GM21447 (cell line): Measurements from ENCODE around the gene POU6F1.
A peak's percentile ranks its signal among the peaks of the same experiment; 100 is the strongest.

Experiments
- ATAC-seq: cut with Tn5 transposase; IDR thresholded peaks from one replicate; pipeline ENCODE4 v1.9.1; 2021; ENCODE audit not compliant: unreplicated experiment

POU6F1 gene

DNA sequence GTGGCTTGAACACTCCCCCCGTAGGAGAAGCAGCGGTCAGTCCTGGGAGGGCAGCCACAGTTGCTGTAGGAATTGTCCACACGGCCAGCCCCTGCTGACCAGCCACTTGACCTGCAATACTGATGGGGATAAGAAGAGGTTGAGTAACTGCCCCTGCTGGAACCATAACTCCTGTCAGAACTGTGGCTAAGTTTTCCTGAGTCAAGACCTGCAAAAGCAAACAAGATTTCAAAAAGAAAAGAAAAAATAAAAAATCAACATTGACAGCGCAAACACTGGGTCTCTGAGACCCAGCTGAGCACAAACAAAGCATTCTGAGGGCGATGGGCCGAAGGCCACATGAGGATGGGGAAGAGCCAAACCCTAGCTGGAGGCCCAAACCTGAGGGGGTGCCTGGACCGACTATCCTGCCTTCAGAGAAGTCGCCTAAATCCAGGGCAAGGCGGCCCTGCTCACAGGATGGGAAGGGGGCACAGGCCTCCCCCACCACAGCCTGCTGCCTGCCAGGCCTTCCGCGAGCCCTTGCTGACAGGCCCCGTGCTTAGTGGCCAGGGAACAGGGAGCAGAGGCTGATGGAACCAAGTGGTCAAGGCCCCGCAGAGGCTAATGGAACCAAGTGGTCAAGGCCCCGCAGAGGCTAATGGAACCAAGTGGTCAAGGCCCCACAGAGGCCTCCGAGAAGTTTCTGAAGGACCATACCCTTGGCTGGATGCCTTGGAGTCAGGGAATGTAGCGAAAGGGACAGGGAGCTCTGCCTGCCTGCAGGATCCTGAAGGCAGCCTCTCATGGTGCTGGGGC is 19.1 kb downstream of the POU6F1 start:
- no peak for ATAC-seq

DNA sequence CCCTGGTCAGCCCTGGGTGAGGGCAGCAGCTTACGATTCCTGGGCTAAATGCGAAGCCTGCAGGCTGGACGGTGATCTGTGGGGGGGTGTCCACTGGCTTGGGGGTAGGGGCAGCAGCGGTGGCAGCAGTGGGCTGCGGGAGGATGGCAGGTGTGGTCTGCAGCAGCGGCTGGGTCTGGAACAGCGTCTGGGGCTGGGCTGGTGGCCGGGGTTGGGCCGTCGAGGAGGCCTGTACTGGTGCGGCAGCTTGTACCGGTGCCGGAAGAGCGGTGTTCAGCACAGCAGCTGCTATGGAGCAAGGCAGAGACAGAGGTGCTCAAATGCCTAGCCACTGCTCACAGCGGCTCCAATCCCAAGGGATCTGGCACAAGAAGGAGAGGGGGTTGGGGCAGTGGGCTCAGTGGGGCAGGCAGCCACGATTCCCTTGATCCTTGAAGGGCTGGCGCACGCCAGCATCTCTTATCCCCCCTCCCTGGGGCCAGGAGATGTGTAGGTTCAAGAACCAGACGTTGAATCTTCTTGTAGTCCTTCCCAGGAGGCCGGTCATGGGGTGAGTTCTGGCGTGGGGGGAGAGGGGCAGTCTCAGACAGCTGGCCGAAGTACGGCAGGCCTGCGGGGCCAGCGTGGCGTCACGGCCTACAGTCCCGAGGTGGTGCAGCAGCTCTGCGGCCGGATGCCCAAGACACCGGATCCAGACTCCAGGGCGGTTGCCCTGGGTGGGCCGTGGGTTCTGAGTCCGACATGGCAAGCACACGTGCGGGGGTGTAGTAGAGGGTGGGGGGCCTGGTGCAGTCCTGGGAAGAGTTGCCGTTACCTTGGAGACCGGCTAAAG is 19.9 kb downstream of the POU6F1 start:
- ATAC-seq = no peak

DNA sequence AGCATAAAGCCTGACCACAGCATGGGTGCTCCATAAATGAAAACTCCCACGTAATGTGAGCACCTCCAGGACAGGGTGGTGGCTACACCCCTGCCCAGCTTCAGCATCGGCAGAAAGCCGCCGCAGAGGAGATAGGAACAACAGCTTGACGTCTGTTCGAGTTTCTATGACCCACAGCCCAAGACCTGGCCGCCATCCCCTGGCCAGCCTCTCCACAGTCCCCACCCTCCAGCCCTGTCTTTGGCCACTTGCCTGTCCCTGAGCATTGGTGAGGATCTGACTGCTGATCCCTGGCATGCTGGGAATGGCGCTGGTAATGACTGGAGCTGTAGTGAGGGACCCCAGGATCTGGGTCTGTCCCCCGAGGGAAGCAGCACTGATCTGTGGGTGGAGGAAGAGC is 21.3 kb downstream of the POU6F1 start:
- no peak for ATAC-seq

DNA sequence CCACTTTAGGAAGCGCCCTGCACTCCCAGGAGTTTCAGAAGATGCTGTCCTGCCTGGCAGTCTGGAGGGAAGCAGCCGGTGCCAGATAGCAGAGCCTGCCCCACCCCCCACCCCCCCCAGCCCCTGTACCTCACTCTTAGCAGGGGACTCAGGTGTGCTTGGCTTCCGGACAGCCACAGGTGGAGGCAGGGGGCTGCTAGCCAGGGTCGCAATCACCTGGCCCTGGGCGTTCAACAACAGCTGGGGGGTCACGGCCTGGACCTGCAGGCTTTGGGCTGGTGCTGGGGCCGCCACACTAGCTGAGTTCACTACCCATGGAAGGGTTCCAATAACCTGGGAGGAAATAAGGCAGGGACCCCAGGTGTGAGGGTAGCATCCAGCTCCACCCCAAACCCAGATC is 22.0 kb downstream of the POU6F1 start:
- ATAC-seq = no peak

DNA sequence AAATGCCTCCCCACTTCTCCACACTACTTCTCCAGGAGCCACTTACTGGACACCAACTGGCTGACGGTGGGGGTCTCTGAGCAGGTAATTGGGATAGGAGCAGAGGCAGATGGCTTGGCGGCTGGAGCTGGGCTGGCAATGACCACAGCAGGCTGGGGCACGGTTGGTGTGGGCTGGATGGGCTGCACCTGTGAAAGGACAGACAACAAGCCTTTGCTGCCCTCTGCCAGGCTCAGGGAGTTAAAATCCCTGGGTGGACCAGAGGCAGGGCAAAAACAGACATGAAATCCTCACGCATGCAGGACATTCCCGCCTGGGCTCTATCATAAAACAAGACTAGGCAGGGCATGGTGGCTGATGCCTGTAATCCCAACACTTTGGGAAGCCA is 25.6 kb downstream of the POU6F1 start:
- no peak for ATAC-seq

DNA sequence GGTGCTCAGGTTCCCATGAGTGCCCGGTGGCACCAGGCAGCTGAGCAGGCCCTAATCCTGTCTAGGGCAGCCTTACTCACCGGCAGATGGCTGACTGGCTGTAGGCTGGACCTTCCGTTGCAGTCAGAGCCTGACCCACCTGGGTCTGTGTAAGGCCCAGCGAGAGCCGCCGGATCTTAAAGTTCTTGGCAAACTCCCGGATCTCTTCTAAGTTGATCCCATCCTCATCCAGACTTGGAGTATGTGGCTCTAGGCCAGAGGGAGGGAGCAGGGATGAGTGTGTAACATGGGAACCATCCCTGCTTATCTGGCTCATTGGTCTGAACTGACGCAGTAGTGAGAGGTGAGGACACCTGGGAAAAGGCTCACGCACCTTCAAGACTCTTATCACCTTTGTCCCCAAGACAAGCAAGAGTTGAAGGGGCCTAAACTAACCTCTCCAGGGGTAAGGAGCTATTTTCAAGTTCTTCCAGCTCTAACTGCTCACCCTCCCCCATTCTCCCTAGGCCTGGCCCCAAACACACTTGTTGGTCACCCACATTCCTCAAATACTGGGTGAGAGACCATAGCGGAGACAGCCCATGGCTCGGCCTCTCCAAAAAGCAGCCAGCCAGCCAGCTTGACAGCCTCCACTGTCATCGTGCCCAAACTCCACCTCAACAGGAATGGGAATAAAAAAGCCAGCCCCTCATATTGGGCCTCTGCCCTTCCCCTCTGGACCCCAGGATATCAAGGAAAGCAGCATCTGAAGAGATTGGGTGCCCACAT is 26.2 kb downstream of the POU6F1 start:
- ATAC-seq = no peak

DNA sequence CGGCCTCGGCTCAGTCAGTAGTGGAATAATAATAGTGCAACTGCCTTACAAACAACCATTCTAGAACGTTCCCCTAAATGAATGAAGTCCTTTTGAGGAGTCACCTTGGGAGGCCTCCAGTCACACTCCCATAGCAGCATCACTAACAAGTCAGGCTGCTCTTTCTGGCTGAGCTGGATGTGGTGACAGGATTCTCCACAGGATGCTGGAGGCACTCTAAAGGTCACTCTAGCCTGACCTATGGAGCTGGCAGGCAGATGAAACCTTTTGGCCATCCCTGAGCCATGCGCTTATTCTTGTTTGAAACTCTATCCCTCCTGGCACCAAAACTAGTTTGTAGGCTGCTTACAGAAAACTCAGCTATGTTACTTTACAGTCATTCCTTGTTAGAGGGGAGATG is 27.0 kb downstream of the POU6F1 start:
- no peak for ATAC-seq

DNA sequence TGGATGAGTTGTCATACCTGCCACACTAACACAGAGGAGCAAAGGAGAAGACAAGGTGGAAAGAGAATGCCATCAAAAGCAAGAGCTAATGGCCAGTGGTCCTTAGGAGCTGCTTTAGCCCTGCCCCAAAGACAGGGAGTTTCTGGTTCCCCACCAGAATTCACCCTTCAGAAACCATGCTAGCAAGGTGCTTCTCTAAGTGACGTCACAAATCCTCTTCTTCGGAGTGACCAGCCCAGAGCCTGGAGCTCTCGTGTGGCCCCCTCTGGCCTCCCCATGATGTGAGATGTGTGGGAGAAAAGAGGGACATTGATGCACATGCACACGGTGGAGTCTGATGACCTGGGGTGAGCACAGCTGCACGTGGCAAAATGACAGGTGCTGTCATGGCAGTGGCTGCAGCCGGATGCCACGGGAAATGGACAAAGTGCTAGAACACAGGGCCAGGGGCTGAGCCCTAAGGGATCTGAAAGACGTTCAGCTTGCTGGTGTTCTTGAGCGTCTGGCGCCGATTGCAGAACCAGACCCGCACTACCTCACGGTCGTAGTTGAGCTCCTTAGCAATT is 28.0 kb downstream of the POU6F1 start:
- no peak for ATAC-seq

DNA sequence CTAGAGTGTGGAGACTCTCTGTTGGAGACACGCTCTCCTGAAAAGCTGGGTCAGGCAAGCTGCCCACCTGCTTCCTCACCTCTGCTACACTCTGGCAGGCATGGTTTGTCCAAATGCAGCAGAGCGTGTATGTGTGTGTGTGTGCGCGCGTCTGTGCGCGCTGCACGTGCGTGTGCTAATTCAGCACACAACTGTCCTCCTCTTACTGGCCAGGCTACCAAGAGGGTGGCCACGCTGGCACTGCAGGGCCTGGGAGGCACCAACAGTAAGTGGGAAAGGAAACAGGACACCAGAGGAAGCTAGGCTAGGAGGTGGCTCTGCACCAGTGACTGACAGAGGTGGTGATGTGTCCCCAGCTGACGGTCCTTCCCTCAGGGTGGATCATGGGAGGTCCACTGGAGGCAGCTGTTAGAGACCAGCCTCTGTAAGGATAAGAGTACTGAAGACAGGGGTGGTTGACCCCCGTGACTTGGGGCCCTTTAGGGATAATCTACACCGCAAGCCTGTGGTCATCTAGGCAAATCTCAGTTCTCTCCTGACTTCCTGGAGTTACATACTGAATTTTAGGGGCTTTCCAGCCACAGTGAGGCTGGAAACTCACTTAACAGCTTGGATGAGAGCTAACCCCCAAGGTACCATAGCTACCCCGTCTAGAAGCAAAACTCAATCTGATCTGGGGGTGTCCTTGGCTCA is 29.4 kb downstream of the POU6F1 start:
- ATAC-seq = peak; percentile 65

DNA sequence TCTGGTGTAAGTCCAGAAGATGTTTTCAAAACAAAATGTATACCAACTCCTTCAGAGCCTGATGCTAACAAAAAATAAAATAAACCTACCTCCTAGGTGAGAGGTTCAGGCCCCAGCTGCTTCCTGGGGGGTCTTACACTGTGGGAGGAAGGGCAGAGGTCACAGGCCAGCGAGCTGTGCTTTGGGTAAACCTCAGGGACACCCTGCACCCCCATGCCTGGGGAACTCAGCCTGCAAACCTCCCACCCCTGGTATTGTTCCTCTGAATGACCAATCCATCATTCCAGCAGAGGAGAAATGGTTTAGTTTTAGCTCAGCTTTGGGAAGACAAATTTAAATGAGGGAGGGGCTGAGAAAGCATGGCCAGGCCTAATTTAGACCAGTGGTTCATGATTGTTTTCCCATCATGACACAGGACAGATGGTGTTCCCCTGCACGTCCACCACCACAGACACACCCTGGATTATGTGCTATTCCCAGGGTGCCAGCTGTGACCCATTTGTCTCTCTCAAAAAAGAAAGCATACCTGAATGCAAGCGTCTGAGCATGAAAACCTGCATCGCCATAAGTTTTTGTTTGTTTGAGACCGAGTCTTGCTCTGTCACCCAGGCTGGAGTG is 30.4 kb downstream of the POU6F1 start:
- ATAC-seq = no peak

DNA sequence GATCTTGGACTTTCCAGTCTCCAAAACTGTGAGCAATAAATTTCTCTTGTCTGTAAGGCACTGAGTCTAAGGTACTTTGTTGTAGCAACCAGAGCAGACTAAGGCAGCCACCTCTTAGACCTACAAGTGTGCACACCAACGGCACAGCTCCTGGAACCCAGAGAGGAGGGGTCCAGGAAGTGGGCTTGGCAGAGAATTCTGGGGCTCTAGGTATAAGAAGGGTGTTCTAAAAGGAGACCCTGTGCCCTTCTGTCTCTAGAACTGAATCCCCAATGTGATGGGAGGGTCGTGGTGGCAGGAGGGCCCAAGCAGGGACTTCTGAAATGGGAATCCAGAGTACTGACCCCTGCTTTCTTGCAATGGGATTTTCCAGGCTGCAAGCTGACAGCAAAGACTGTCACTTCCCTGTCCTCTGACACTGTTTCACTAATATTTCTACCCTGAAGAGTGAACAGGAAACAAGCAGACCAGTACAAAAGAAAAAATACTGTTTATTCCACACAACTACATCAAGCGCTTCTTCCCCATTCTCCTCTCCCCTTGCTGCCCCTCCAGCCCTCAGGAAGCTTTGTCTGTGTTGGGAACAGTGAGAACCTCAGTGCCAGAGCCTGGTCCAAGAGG is 31.3 kb downstream of the POU6F1 start:
- ATAC-seq = no peak

DNA sequence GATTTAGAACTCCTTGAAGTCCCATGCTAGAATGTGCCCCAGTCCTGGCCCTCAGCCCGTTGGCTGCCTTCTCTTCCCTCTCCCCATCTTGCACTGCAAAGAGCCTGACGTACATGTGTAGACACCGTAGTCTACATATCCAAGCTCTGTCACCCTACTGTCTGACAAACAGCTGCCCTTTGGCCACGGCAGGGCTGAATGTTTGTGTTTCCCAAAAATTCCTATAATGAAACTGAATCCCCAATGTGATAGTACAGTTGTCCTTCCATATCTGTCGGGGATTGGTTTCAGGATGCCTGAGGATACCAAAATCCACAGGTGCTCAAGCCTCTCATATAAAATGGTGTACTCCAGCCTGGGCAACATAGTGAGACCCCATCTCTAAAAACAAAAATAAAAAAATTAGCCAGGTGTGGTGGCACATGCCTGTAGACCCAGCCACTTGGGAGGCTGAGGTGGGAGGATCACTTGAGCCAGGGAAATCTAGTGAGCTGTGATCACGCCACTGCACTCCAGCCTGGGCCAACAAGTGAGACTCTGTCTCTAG is 32.6 kb downstream of the POU6F1 start:
- ATAC-seq = no peak

DNA sequence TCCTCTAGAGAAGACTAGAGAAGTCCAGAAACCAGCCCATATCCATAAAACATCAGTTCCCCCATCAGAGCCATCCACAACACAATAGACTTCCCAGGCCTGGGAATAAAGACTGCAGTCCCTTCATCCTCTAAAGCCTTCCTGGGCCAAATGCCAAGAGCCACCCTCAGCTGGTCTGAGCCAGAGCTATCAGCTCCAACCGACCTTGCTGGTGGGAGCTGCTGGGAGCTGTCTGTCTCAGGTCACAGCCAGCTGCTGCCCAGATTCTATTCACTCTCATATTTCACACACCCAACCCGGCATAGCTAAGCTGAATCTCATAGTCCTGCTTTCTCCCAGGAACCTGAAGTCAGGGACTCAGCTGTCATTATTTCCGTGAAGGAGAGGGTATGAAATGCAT is 34.0 kb downstream of the POU6F1 start:
- ATAC-seq = no peak

DNA sequence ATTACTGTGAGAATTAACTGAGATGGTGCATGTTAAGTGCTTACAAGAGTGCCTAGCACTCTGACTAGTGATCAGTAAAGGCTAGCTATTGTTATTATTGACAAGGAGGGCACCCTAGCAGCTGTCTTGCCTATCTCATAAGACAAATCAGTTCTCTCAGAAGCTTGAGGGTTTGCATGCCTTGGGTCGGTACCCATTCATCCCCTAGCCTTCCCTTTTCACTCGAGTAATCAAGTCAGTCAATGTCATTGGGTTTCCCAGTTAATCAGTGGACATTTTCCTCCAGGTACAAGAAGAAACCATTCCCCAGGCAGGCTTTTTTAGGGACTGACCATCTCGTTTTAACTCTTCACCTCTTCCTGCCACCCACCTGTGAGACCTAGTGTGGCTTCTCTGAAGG is 34.5 kb downstream of the POU6F1 start:
- no peak for ATAC-seq

DNA sequence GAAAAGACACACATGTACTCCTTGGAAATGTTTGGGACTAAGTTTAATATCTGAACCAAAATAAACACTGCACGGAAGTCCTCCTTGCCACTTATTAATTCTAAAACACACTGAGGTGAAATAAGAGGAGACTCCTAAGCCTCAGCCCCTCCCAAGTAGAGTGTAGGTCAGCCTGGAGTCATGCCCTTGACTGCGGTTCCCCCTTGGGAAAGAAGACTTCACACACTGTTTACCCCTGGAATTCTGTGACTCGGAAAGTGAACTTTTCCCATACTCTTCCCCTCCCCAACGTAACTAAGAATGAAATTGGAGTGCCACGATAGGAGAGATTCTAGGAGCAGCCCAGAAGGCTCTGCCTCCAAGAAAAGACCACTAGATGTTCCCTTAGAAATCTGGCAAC is 36.3 kb downstream of the POU6F1 start:
- no peak for ATAC-seq

DNA sequence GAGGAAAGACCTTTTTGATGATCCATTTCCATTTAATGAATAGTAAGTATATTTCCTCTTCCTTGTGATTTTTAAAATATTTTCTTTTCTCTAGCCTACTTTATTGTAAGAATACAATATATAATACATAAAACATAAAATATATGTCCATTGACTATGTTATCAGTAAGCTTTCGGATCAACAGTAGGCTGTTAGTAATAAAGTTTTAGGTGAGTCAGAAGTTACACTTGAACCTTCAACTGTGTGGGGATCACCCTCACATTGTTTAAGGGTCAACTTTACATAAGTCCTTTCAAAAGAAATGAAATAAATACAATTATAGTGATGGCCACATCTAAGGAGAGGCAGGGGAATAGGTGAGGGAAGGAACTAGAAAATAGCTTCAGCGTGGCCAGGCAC is 40.0 kb downstream of the POU6F1 start:
- ATAC-seq = no peak

DNA sequence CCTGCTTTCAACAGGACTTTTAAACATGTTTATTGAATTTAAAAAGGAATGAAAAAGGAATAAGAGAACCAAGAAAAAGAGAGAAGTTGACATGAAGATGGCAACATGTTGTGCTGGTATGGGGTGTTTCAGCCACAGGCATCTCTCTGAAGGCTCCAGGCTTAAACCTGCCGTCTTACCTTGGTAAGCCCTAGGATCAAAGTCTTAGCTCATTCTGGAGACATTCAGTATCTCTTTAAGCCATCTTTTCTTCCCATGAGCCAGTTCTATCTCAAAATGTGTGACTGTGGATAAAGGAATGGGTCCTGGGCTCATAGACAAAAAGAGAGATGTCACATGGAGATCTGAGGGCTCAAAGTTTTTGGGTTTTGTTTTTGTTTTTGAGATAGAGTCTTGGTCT is 43.4 kb downstream of the POU6F1 start:
- no peak for ATAC-seq

DNA sequence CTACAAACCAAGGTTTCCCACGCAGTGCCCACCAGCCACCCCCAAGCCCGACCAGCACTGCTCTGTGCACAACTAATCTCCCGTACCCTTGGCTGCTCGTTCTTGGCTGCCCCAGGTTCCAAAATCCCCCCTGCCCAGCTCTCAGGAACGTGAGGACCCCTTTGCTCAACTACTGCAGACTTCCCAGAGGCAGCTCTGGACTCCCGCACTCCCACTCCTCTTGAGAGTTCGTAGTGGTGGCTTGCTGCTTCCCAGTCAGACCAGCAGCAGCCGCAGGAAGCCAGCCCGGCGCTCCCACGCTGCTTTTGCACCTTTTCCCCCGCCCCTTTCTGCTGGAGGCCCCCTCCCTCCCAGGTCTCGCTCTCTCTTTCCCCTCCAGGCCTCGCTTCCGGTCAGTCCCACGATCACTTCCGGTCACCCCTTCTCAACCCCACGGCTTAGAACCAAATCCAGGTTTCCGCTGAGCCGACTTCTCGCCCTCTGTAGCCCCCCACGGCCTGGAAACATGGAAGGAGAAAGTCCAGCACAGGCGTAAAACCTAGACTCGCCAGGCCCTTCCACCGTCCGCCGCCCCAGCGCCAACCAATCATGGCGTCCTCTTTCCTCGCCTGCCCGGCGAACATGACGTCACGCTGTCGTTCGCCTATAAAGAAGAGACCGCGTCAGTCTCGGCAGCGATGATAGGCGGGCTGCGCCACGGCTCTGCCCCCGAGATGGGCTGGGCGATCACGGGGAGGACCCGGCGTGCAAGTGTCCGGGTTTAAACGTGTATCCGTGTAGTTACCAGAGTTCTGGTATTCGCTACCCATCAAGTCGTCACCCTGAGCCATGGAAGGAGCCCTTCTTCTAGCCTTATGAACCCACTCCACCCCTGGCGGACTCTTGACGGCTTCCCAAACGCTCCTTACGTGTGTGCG is 45.1 kb downstream of the POU6F1 start, which contains the start of gene TFCP2:
TSS of gene TFCP2 (minus strand) at position 621 of the 917 bp plus-strand sequence. CDS start 713 bp downstream, outside the sequence.
- ATAC-seq = peak; percentile 84
